NCI-H82 (cell line): ENCODE data around the gene INSR.
"Not testable (repeated sequence)": the region's sequence is repeated elsewhere in the genome, so short reads cannot be mapped to it uniquely, and the experiment has no call there.

ENCODE experiments used
- DNase-seq: peaks from one replicate; lab custom pipeline; 2025; lab: John Stamatoyannopoulos, UW

The INSR gene

DNA sequence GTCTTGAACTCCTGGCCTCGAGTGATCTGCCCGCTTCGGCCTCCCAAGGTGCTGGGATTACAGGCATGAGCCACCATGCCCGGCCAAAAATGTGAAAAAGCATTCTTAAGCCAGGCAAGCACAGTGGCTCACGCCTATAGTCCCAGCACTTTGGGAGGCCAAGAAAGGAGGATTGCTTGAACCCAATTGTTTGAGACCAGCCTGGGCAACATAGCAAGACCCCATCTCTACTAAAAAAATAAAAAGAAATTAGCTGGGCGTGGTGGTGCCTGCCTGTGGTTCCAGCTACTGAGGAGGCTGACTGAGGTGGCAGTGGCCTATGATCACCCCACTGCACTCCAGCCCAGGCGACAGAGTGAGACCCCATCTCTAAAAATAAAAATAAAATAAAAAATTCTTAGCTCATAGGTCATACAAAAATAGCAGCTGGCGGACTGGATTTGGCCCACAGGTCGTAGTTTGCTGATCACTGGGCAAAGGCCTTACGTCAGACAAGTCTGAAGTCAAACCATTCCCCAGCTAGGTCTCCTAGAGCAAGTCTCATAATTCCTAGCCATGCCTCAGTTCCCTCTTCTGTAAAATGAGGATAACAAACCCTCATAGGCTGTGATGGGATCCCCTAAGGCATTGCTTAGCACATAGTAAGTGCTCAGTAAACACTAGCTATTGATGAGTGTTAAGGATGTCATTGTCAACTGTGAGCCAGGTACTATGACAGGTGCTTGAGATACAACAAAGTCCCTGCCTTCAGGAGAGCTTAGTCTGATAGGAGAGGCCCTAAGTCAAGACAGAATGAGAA lies 36.0 kb downstream of the INSR start:
- DNase-seq, result no peak

DNA sequence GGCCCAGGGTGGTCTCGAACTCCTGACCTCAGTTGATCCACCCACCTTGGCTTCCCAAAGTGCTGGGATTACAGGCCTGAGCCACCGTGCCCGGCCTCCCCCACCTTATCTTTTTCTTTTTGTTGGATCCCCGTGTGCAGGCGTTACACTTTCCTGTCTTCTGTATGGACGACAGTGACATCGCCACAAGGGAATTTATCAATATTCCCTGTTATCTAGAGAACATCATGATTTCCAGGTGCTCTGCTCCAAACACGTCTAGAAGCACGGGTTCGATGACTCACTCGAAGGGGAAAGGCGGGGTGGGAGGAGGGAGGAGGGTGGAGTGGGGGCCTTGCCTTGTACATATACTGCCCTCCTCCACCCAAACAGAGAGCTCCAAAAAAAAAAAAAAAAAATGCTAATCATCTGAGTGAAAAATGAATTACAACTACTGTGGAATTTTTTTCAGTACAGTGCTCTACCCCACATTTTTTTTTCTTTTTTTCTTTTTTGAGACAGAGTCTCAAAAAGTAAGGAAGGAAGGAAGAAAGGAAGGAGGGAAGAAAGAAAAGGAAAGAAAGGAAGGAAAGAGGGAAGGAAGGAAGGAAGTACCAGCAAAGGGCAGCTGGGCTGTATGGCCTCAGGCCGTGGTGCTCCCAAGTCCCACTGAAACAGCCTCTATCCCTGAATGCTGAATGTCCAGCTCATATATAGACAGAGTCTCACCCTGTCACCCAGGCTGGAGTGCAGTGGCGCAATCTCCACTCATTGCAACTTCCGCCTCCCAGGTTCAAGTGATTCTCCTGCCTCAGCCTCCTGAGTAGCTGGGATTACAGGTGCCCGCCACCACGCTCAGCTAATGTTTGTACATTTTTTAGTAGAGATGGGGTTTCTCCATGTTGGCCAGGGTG lies 36.8 kb downstream of the INSR start:
- DNase-seq, result no peak

DNA sequence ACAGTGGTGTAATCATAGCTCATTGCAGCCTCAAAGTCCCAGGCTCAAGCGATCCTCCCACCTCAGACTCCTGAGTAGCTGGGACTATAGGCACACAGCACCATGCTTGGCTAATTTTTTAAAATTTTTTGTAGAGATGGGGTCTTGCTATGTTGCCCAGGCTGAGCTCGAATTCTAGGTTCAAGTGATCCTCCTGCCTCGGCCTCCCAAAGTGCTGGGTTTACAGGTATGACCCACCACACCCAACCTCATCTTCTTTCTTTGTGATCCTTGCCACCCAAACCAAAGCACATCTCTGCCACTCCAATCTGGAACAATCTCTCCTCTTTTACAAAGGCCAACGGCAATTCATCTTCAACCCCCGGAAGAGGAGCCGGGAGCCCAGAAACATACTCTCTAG lies 38.6 kb downstream of the INSR start:
- DNase-seq, result no peak

DNA sequence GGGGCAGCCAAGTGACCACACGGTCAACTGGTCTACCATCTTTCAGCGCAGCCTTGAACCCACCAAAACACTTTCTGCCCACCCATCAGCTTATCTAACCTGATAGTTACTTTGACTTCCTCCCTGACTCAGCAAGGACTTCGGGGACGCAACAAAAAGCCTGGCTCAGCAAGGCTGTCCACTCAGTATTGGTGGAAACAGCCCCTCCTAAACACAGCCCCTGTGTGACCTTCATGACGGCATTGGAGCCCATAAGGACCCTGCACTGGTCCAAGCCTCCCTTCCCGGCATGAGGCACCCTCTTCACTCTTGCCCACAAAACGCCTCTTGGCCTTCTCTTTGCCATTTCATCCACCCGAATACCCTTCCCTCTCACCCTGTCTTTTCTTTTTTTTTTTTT lies 39.1 kb downstream of the INSR start:
- no peak for DNase-seq

DNA sequence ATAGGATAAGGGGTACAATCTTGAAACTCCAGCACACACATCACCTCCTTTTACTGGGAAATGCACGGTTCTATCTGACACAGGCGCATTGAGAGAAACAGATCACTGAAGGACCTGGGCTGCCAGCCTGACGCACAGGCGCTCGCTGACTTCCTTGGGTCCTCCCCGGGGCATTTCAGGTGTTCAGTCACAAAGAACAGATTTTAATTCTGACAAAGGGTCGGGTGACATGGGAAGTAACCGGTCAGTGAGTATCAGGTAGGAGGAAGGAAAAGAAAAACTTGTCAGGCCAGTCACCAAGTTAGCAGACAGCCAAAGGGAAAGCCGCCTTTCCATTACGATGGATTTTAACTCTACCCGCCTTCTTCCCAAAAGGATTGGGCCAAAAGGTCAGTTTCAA lies 39.6 kb downstream of the INSR start:
- no peak for DNase-seq

DNA sequence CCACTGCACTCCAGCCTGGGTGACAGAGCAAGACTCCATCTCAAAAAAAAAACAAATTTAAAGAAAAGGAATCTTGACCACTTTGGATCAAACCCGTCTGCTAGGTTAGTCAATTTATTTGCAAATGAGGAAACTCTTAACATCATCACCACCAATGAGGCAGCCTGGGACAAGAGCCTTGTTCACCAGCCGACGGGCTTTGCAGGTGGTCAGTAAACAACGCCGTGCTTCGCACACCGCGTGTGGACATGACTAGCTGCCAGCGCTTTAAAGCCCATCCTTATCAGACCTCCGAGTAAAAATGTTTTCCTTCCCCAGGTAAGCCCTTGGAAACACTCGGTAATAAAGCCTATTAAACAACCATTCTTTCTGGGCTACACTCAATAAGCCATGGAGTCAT lies 41.9 kb downstream of the INSR start:
- no peak for DNase-seq

DNA sequence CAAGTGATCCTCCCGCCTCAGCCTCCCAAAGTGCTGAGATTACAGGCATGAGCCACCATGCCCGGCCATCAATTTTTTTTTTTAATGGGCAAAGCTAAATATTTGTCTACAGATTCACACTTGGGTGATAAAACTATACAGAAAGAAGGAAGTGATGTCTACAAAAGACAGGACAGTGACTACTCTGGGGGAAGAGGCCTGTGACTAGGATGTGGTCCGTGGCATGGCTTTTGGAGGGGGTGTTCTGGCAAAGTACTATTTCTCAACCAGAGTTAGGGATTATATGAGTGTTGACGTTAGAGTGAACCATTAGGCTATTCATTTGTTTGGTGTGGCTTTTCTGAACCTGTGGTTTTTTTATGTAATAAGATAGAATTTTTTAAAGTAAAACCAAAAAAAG lies 42.7 kb downstream of the INSR start:
- no peak for DNase-seq

DNA sequence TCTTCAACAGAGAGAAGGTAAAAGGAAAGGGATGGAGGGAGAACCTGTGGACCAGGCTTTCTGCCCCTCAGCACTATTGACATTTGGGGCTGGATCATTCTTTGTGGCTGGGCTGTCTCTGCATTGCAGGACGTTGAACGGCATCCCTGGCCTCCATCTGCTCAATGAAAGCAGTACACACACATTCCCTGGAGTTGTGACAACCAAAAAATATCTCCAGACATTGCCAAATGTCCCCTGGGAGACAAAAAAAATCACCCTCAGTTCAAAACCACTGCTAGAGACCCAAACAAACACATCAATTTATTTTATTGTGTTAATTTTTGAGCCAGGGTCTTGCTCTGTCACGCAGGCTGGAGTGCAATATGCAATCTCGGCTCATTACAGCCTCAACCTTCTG lies 43.3 kb downstream of the INSR start:
- DNase-seq, result no peak

DNA sequence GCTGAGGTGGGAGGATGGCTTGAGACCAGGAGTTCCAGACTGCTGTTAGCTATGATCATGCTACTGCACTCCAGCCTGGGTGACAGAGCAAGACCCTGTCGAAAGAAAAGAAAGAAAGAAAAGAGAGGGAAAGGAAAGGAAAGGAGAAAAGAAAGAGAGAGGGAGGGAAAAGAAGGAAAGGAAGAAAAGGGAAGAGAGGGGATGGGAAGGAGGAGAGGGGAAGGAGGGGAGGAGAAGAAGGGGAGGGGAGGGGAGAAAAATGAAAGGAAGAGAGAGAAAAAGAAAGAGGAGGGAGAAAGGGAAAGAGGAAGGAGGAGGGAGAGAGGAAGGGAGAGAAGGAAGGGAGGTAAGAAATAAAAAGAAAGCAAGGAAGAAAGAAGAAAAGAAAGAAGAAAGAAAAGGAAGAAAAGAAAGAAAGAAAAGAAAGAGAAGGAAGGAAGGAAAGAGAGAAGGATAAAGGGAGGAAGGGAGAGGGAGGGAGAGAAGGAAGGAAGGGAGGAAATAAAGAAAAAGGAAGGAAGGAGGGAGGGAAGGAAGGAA lies 44.1 kb downstream of the INSR start:
- no peak for DNase-seq

DNA sequence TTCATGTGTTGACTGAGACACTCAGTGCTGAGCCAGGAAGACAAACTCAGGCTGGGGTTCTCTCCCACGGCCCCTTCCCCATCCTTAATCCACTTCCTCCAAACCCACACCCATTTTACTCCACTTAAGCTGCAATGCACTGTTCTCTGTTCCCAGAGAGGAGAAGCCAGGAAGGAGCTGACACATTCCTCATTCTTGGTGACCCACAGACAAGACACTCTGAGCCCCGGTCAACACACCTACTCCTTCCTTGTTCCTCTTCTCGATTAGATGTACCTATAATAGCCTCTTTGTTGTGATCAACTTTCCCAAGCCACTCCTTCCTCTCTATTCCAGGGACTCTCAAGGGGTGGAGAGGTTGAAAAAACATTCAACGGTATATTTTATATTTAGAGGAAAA lies 47.1 kb downstream of the INSR start:
- DNase-seq, result no peak

DNA sequence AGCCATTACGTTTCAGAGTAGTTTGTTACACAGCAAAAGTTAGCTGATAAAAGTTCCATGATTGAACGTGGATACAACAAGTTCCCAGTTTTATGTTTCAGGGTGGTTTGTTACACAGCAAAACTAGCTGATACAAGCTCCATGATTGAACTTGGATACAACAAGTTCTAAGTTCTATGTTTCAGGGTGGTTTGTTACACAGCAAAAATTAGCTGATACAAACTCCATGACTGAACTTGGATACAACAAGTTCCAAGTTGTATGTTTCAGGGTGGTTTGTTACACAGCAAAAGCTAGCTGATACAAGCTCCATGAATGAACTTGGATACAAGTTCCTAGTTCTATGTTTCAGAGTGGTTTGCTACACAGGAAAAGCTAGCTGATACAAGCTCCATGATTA lies 47.6 kb downstream of the INSR start:
- no peak for DNase-seq

DNA sequence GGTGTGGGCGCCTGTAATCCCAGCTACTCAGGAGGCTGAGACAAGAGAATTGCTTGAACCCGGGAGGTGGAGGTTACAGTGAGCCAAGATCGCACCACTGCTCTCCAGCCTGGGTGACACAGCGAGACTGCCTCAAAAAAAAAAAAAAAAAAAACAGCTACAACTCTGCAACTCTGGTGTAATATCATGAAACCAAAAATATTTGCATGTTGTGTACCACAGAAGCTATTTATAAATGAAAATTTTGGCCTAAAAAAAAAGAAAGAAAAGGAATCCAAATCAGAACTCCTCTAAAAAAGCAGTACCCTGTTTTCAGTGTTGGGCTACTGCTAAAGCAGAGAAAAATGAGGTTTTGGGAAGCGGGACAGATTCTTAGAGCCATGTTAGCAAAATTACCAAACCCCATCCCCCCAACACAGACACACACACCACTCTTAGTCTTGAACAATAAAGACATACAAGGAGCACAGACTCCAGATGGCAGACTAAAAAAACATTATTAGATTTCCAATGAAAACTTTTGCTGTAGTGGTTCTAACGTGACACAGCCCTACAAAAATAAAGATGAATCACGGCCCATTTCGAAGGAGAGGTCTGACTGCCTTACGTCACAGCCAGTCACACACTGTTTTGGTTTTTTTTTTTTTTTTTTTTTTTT lies 51.5 kb downstream of the INSR start:
- no peak for DNase-seq

DNA sequence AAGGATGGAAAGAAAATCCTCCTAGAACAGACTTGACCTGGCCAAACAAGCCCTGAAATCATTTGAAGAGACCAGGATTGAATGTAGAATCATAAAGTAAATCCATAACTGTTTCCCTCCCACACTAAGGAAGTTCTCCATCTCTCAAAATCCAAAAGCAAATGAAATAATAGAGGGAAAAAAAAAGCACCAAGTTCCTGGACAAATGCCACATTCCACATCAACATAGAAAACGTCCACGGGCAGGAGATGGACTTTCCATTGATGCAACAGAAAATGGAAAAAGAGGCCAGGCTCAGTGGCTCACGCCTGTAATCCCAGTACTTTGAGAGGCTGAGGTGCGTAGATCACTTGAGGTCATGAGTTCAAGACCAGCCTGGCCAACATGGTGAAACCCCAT lies 56.2 kb downstream of the INSR start:
- no peak for DNase-seq

DNA sequence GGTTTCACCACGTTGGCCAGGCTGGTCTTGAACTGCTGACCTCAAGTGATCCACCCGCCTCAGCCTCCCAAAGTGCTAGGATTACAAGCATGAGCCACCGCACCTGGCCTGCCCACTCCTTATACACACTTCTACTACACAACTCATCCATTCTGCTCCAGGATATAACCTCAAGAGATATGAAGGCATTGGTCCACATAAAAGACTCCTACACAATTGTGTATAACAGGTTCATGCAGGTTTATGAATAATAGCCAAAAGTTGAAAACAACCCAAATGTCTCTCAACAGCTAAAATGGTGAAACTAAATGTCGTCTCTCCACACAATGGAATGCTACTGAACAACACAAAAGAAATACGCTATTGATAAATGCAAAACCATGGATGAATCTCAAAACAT lies 58.1 kb downstream of the INSR start:
- no peak for DNase-seq

DNA sequence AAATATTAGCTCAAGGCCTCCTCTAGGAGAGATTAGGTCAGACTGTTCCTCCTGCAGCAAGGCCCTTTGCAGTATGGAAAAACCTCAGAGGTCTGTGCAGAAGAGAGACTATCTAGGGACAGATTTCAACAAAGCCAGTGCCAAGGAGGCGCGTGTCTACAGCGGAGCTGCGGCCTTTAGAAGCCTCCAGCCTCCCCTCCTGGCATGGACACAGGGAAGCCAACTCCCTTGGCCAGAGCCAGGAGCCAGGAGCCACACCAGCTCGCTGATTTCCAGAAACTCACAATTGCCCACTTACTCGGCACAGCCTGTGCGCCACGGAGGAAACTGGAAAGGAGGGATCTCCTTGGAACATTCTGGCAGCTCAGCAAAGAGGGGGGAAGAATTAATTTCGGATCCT lies 63.4 kb downstream of the INSR start:
- no peak for DNase-seq

DNA sequence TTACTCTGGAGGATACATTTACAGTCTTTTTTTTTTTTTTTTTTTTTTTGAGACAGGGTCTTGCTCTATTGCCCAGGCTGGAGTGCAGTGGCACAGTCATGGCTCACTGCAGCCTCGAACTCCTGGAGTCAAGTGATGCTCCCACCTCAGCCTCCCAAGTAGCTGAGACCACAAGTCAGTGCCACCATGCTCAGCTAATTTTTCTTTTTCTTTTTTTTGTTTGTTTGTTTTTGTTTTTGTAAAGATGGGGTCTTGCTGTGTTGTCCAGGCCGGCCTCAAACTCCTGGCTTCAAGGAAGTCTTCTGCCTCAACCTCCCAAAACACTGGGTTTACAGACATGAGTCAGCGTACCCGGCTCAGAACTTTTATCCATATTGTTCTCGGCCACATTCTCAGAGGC lies 64.5 kb downstream of the INSR start:
- DNase-seq, result no peak

DNA sequence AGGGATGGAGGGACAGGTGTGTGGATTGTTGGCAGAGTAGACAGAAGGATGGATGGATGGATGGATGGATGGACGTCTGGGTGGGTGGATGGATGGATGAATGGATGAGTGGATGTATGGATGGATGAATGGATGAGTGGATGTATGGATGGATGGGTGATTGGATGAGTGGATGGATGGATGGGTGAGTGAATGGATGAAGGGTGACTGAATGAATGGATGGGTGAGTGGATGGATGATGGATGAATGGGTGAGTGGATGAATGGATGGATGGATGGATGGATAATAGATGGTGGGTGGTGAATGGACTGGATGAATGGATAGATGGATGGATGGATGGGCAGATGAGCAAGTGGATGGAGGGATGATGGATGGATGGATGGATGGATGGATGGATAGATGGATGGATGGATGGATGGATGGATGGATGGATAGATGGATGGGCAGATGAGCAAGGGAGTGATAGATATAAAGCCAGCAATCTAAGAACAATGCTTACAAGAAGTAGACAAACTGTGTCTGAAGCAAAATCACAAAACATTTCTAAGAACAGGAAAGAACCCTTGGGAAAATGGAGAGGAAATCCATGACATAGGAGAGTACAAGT lies 65.2 kb downstream of the INSR start:
- no peak for DNase-seq

DNA sequence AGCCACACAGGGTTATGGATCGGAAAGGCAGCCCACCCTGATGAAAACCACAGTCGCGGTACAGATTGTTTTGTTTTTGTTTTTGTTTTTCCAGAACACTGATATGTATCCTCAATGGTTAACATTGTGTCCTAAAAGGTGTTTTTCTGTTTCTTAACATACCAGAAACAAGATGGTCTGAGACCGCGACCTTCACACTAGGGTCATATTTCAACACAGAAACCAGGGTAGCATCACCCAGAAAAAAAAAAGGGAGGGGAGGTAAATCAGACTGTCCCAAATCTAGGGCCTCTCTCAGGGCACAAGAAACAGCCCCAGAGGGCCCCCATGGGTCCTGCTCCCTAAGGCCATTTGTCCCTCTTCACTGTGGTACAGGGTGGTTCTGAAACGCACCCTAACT lies 66.5 kb downstream of the INSR start:
- no peak for DNase-seq

DNA sequence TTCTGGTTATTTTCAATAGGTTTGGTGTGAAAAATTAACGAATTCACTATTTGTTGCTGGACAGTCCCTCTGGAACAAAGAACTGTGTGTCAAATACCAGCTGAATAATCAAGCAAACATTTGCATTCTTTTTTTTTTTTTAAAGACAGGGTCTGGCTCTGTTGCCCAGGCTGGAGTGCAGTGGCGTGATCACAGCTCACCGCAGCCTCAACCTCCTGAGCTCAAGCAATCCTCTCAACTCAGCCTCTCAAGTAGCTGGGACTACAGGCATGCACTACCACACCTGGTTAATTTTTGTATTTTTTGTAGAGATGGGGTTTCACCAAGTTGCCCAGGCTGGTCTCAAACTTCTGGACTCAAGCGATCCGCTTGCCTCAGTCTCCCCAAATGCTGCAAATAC lies 67.1 kb downstream of the INSR start:
- not testable (repeated sequence) for DNase-seq

DNA sequence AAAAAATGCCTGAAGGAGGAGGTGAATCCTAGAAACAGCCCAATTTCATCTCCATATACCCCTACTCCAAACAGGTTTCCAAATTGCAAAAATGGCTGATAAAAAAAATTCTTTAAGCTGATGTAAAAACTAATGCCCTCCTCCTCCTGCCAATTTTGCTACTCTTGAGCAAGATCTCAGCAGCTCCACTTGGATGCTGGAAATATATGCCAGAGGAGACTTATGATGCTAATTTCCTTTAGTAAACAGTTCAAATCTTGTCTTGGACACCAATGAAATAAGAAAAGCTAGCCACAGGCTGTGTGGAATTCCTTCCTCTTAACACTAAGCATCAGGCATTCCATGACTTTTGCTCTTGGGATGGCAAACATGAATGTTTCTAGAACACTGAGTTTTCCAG lies 67.5 kb downstream of the INSR start:
- DNase-seq, result no peak

DNA sequence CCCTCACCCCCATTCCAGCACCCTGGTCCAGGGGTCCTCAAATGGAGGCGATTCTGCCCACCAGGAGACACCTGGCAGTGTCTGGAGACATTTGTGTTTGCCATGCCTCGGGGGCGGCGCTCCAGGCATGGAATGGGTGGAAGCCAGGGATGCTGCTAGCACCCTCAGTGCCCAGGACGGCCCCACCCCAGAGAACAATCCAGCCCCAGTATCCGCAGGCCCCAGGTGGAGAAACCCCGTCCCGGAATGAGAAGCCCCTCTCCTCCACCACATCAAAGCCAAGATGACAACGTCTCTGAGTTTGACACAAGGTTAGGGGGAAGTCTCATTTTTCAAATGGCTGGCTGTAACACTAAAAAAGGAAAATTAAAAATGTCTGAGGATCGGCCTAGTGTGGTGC lies 68.5 kb downstream of the INSR start:
- no peak for DNase-seq

DNA sequence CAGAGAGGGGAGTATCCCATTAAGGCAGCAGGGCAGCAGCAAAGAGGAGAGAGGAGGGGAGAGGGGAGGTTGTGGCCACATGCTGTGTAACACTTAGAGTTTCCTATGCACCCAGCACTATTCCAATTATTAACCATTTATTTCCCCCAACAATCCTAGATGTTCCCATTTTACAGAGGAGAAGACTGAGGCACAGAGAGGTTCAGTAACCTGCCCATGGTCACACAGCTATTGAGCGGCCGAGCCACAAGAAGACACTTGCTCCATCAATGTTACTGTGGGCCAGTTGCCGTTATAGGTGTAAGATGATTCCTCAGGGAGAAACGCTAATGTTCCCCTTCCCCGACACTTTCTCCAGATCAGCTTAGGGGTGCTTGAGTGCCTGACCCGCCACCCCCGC lies 69.2 kb downstream of the INSR start:
- no peak for DNase-seq
